Measurements from ENCODE around the gene PTAFR. TPM values are rescaled to one million over a fixed set of nuclear protein-coding genes. Genes with fewer than 3 reads are reported as not detected.

PTAFR gene
- total RNA-seq, 1 experiment from 2014 or later: 1.3 TPM

- Histone ChIP-seq H4K20me1 (ENCODE audit: insufficient read depth) (no peaks in the 10 kb centered on the region), H2AFZ (ENCODE audit: low read depth, low read length, poor library complexity, severe bottlenecking) (no peak overlapping the region), H3K4me2 (ENCODE audit: low read length) (no peak overlapping the region), H3K36me3 (ENCODE audit: control insufficient read depth in 1 of 2, insufficient read depth in 2 of 2, low read length in 2 of 2) (no peaks in the 10 kb centered on the region), H3K9me2 (ENCODE audit: insufficient read depth) (no peaks in the 10 kb centered on the region), H3K79me2 (ENCODE audit: insufficient read depth, low read length) (no peaks in the 10 kb centered on the region), H3K9me3 (ENCODE audit: control insufficient read depth in 1 of 2, insufficient read depth in 1 of 2, low read depth in 1 of 2, low read length in 2 of 2) (no peaks in the 10 kb centered on the region), H3K9ac (ENCODE audit: low read length) (no peak overlapping the region), H3K4me3 (replicated peaks in 1 of 2; ENCODE audit: low read depth in 1 of 2, low read length in 2 of 2) (no peak overlapping the region), H3K4me1 (ENCODE audit: control insufficient read depth in 1 of 2, insufficient read depth in 2 of 2, low read length in 2 of 2) (no peaks in the 10 kb centered on the region), H3K27me3 (ENCODE audit: insufficient read depth, low read length) (no peaks in the 10 kb centered on the region), H3K27ac (ENCODE audit: low read depth, low read length) (no peak overlapping the region)
- DNase-seq (ENCODE audit: low read depth, low spot score) (no peak), ATAC-seq (no peak)
- intact Hi-C loops (cut with micrococcal nuclease): no loop called here
- TF ChIP-seq CTCF (IDR thresholded peaks at IDR 0.05 in 2 of 3, conservative IDR thresholded peaks at IDR 0.05 in 1 of 3; ENCODE audit: borderline replicate concordance in 1 of 3, insufficient read depth in 1 of 3, low read depth in 2 of 3, low read length in 2 of 3): no peak
- TF ChIP-seq EGR1 (IDR thresholded peaks at IDR 0.05; ENCODE audit: low read depth): no peak
- TF ChIP-seq SP1 (IDR thresholded peaks at IDR 0.05; ENCODE audit: low read depth): no peak
- TF ChIP-seq YY1 (IDR thresholded peaks at IDR 0.05; ENCODE audit: extremely low read depth, insufficient replicate concordance, low read depth, low read length): no peak
- TF ChIP-seq ATF3 (IDR thresholded peaks at IDR 0.05): no peak
- no peak for TF ChIP-seq SRF (IDR thresholded peaks at IDR 0.05; ENCODE audit: low read depth)
- TF ChIP-seq JUND (IDR thresholded peaks at IDR 0.05): no peak
- ChIA-PET POLR2A (no interaction called here), CTCF (no interaction called here), RAD21 (ENCODE audit: low non-redundant PET in 1 of 2, low total read pairs in 2 of 2, uncharacterized antibody in 2 of 2, unreplicated experiment in 2 of 2) (no interaction called here)
- no TSS peak for BruUV-seq (replicated peaks)
These were observed 17.2 kb downstream of the PTAFR start for GRCh38 chr1:28159243-28159642.

- no peaks in the 10 kb centered on the region for H3K9me3 ChIP-seq (ENCODE audit: control insufficient read depth in 1 of 2, insufficient read depth in 1 of 2, low read depth in 1 of 2, low read length in 2 of 2)
- CTCF ChIA-PET: no interaction called here
- no TSS peak for BruUV-seq (replicated peaks)
- no peaks in the 10 kb centered on the region for H4K20me1 ChIP-seq (ENCODE audit: insufficient read depth)
- ATAC-seq (no peak), DNase-seq (ENCODE audit: low read depth, low spot score) (no peak)
- H2AFZ ChIP-seq (ENCODE audit: low read depth, low read length, poor library complexity, severe bottlenecking): no peak overlapping the region
- intact Hi-C loops (cut with micrococcal nuclease): no loop called here
- RAD21 ChIA-PET (ENCODE audit: low non-redundant PET in 1 of 2, low total read pairs in 2 of 2, uncharacterized antibody in 2 of 2, unreplicated experiment in 2 of 2): no interaction called here
- H3K79me2 ChIP-seq (ENCODE audit: insufficient read depth, low read length): no peaks in the 10 kb centered on the region
- H3K9me2 ChIP-seq (ENCODE audit: insufficient read depth): no peaks in the 10 kb centered on the region
- no peak overlapping the region for H3K4me3 ChIP-seq (replicated peaks in 1 of 2; ENCODE audit: low read depth in 1 of 2, low read length in 2 of 2)
- POLR2A ChIA-PET: interaction anchor here (0.6 kb wide), 1 partner anchor 292 kb away, joined by 4 read pairs; no protein-coding TSS in a partner anchor
- peaks cover 4 to 8% of the 10 kb centered on the region in 2 experiments for H3K4me1 ChIP-seq (ENCODE audit: control insufficient read depth in 1 of 2, insufficient read depth in 2 of 2, low read length in 2 of 2)
- H3K27me3 ChIP-seq (ENCODE audit: insufficient read depth, low read length): no peaks in the 10 kb centered on the region
- no peak overlapping the region for H3K4me2 ChIP-seq (ENCODE audit: low read length)
- no peaks in the 10 kb centered on the region for H3K36me3 ChIP-seq (ENCODE audit: control insufficient read depth in 1 of 2, insufficient read depth in 2 of 2, low read length in 2 of 2)
- H3K27ac ChIP-seq (ENCODE audit: low read depth, low read length): no peak overlapping the region
- no peak overlapping the region for H3K9ac ChIP-seq (ENCODE audit: low read length)
- no peak for TF ChIP-seq RAD21 (IDR thresholded peaks at IDR 0.05; ENCODE audit: low read depth)
- TF ChIP-seq POLR2AphosphoS5 (IDR thresholded peaks at IDR 0.05; ENCODE audit: low read depth, low read length): no peak
- no peak for TF ChIP-seq SP1 (IDR thresholded peaks at IDR 0.05; ENCODE audit: low read depth)
- no peak for TF ChIP-seq YY1 (IDR thresholded peaks at IDR 0.05; ENCODE audit: extremely low read depth, insufficient replicate concordance, low read depth, low read length)
- no peak for TF ChIP-seq FOSL1 (IDR thresholded peaks at IDR 0.05; ENCODE audit: low read depth)
- TF ChIP-seq SIN3A (IDR thresholded peaks at IDR 0.05; ENCODE audit: low read depth): no peak
- no peak for TF ChIP-seq EGR1 (IDR thresholded peaks at IDR 0.05; ENCODE audit: low read depth)
- TF ChIP-seq MAX (IDR thresholded peaks at IDR 0.05): no peak
- TF ChIP-seq ZFX (IDR thresholded peaks at IDR 0.05): no peak
- TF ChIP-seq ZBTB33 (IDR thresholded peaks at IDR 0.05; ENCODE audit: extremely low read depth, insufficient replicate concordance, low read length): no peak
- no peak for TF ChIP-seq CBX3 (IDR thresholded peaks at IDR 0.05; ENCODE audit: low read depth)
These were observed 18.6 kb downstream of the PTAFR start for GRCh38 chr1:28157894-28158293.

Data from HCT116 (cell line).